GM19324 (cell line): Measurements from ENCODE around the gene WDFY2.
"Not testable (repeated sequence)": the region's sequence is repeated elsewhere in the genome, so short reads cannot be mapped to it uniquely, and the experiment has no call there.

Experiments used
- ATAC-seq: cut with Tn5 transposase; IDR thresholded peaks from one replicate; pipeline ENCODE4 v1.9.1; 2021; ENCODE audit warnings: mild to moderate bottlenecking, moderate library complexity; ENCODE audit not compliant: unreplicated experiment, low FRiP score

Gene WDFY2

DNA sequence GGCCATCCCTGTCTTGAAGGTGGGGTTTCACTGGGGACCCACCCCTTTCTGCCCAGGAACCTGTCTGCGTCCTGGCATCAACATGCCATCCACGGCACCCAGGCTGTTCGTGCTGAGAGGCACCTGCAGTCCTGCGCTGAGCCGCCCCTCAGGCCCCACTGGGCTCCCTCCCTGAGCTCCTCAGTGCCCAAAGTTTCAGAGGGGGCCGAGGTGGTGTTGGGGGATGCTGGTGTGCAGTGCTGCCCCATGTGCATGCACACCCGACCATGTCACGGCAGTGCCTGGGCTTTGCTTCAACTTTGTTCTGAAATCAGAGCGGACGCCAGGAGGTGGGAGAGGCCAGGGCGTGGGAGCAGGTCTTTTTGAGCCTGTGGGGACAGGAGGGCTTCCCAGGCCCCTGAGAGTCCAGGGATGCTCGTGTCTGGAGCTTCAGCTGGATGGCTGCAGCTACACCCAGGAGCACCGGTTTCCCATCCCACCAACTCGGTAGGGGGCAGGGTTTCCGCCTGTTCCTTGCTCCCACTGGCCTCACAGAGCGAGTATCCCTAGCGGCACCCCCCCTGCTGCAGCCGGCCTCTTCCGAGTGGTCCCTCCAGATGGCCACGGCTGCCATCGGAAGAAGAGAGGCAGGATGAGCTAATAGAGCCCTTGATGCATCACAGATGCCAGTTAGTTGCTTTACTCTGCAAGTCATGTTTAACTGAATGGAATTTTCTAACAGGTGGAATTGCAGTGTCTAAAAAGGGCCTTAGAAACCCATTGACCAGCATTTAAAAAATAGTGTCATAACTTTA lies 44.0 kb downstream of the WDFY2 start:
- ATAC-seq, result no peak

- no peak for ATAC-seq
Observed at GRCh38 chr13:51629491-51630287, 45.4 kb downstream of the WDFY2 start.

- ATAC-seq, result no peak
Observed at GRCh38 chr13:51630288-51630615, 46.0 kb downstream of the WDFY2 start.

DNA sequence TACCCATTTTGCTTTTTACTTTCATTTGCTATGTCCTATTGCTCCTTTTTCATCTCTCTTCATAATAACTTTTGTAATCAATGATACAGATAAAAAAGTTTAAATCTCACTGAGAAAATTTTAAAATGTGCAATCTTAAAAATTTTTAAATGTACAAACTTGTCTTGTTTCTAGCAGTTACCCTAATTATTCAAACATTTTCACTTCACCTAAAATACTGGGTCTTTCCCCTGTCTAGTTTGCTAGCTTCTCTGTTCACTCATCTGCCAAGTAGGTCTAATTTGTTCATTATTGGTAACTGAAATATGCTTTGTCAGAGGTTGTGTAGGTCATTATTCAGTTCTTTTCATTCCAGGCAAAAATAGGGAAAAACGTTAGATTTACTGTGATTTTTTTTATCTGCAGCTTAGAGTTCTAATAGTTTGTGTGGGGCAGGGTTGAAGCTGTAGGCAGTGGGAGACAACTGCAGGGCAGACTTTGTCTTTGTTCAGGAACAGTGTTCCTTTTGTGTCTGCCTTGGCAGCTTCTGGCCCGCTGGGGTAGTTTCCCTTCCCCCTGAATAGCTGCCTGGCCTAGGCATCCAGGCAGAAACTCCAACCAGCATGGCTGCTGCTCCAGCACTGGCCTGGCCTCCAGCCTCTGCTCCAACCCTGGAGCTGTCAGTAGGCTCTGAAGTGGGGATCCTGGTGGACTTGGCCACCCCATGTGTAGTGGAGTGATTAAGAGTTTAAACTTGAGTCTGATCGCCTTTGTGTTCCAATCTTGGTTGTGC lies 48.5 kb downstream of the WDFY2 start:
- no peak for ATAC-seq

GRCh38 chr13:51635137-51635878 lies 51.0 kb downstream of the WDFY2 start:
- ATAC-seq, result no peak

- no peak for ATAC-seq
Observed at GRCh38 chr13:51636349-51636890, 52.2 kb downstream of the WDFY2 start.

- no peak for ATAC-seq
Observed at GRCh38 chr13:51637852-51638215, 53.6 kb downstream of the WDFY2 start.

- no peak for ATAC-seq
Observed at GRCh38 chr13:51638216-51638871, 54.1 kb downstream of the WDFY2 start.

- ATAC-seq, result no peak
Observed at GRCh38 chr13:51639171-51639570, 54.9 kb downstream of the WDFY2 start.

- not testable (repeated sequence) for ATAC-seq
Observed at GRCh38 chr13:51640696-51641095, 56.4 kb downstream of the WDFY2 start.

DNA sequence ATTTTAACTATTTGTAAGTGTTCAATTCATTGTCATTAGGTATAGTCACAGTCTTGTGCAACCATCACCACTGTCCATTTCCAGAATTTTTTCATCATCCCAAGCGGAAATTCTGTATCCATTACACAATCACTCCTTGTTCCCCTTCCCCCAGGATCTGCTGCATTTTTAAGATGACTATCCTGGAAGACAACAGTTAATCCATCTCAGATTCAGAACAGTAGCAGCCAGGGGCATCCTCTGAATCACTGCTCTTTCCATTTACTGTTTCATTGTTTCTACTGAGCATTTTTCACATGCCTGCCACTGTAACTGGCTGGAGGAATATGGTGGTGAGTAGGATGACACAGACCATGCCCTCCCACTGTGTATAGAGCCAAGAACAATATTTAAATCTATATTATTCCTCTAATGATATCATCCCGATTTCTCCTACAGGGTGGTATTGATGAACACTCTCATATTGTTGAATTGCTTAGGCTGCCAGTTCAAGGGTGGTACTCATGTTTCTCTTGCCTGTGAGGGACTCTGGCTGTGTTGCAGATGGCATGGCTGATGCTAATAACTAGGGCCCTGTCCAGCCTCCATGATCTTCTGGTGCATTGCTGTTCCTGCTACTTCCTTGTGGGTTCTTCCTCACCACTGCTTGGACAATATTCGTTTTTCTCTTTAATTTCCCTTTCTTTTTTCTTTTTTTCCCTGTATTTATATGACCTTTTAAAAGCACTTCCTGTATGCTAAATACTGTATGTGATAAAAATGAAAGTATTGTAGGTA lies 59.0 kb downstream of the WDFY2 start:
- ATAC-seq, result no peak

DNA sequence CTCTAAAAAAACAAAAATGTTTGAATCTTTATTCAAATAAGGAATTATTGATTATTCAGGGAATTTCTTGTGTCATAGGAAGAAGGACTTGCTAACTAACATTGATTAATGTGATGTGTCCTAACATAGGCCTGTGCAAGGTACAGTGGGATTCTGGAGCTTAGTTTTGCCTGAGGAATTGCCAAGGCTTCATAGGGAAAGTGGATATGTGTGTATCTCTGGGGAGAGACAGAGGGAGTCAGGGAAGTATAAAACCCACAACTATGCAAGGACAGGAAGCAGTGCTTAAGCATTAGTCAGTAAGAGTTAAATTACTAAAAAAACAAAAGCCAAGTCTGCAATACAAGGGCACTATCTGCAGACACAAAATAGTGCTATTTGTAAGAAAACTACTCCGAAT lies 59.6 kb downstream of the WDFY2 start:
- ATAC-seq, result no peak

DNA sequence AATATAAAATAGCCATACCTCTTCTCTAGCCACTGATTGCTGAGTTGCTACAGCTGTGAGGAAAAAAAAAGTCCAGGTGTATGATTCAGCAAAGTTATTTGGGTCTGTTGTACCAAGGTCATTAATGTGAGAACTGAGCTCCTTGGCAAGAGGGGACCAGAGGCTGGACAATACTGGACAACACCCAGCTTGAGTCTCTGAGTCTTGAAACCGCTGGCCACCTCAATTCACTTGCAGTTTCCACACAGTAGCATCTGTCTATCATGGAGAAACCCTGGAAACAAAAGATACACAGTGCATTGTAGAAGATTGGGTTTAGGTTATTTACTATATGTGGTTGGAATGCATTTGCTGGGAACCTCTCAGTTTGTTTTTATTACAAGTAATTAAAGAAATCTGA lies 60.4 kb downstream of the WDFY2 start:
- ATAC-seq, result no peak

GRCh38 chr13:51645154-51645650 lies 60.9 kb downstream of the WDFY2 start:
- no peak for ATAC-seq

DNA sequence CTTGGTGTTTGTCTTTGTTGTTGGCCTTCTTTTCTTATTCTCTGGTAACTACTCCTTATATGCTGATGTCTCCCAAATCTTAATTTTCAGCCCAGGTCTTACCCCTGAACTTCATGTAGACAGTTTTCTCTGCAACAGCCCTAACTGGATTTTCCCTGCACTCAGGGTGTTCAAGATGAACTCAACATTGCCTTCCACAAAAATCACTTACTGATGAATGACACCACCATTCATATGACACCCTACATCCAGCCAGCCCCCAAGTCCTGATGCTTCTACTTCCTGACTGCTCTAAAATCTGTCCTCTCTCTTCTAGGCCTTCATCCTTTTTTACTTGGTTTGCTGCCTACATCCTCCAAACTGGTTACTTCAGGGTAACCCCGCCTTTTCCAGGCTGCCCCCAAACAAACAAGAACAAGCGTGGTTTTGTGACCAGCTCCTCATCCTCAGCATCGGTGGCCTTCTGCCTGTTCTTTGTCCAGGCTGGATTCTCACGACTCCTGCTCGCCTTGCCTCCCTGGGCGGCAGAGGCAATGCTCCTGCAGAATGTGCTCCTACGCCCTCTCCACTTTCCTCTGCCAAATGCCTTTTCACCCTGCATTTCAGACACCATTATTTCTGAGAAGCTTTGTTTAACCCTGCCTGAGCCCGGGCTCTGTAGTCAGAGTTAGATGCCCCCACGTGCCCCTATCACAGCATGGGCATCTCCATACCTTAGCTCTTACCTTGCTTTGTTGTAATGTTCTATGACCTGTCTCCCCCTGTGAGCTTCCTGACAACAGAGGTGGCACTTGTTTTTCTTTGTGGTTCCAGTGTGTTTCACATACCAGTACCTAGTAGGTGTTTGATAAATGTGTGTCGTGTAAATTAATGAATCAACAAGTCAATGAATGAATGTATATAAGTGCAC lies 61.8 kb downstream of the WDFY2 start:
- no peak for ATAC-seq

DNA sequence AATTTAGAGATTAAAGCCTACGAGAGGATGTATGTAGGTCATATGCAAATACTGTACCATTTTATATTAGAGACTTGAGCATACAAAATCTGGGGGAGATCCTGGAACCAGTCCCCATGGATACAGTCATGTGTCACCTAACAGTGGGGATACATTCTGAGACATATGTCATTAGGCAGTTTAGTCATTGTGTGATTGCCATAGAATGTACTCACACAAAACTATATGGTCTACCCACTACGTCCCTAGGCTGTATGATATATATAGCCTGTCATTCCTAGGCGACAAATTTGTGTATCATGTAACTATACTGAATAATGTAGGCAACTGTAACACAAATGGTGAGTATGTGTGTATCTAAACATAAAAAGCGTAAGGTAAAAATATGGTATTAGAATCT lies 62.8 kb downstream of the WDFY2 start:
- no peak for ATAC-seq

GRCh38 chr13:51652193-51652592 lies 67.9 kb downstream of the WDFY2 start:
- ATAC-seq, result not testable (repeated sequence)
